IMR-90 (cell line): ENCODE data around the gene ARHGEF7.

Source experiments
- CHD1 ChIP-seq: IDR thresholded peaks from 2 replicates; pipeline ENCODE4 v1.6.1; 2012; ENCODE audit warnings: low read depth, low read length, improper control_type of control experiment
- POLR2A ChIP-seq: IDR thresholded peaks from 2 replicates; pipeline ENCODE4 v1.6.1; 2012; ENCODE audit warnings: mild to moderate bottlenecking, low read depth, low read length
- TF ChIP-seq, protein P1 (sequence below): conservative IDR thresholded peaks from 2 replicates; pipeline ENCODE4 v1.5.1; 2012; ENCODE audit warnings: mild to moderate bottlenecking, low read depth, low read length, improper control_type of control experiment
- TF ChIP-seq, protein P2 (sequence below): fragments of 150-350 bp; IDR thresholded peaks from 2 replicates; pipeline ENCODE4 v1.6.1; 2016; ENCODE audit warnings: low read depth, mild to moderate bottlenecking, low read length, moderate library complexity, borderline replicate concordance

DNA sequence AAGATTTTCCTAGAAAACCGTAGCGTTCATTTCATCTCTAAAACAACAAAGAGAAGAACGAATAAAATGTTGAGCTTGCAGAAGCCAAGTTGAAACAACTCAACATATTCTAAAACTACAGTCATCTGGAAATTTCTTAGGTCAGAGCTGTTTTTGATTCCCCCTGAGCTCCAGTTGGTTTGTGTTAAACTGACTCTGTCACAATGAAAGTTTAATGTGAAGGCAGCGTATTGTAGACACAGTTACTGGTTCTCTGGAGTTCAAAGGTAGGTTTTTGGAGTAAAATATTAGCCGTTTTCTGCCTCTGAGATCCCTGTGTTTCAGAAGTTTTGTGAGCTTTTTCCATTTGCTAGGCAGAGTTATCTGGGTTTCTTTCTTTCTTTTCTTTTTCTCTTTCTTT is 2.2 kb downstream of the ARHGEF7 start:
- TF ChIP-seq, protein P1, sequence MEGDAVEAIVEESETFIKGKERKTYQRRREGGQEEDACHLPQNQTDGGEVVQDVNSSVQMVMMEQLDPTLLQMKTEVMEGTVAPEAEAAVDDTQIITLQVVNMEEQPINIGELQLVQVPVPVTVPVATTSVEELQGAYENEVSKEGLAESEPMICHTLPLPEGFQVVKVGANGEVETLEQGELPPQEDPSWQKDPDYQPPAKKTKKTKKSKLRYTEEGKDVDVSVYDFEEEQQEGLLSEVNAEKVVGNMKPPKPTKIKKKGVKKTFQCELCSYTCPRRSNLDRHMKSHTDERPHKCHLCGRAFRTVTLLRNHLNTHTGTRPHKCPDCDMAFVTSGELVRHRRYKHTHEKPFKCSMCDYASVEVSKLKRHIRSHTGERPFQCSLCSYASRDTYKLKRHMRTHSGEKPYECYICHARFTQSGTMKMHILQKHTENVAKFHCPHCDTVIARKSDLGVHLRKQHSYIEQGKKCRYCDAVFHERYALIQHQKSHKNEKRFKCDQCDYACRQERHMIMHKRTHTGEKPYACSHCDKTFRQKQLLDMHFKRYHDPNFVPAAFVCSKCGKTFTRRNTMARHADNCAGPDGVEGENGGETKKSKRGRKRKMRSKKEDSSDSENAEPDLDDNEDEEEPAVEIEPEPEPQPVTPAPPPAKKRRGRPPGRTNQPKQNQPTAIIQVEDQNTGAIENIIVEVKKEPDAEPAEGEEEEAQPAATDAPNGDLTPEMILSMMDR = no peak
- TF ChIP-seq, protein P2, sequence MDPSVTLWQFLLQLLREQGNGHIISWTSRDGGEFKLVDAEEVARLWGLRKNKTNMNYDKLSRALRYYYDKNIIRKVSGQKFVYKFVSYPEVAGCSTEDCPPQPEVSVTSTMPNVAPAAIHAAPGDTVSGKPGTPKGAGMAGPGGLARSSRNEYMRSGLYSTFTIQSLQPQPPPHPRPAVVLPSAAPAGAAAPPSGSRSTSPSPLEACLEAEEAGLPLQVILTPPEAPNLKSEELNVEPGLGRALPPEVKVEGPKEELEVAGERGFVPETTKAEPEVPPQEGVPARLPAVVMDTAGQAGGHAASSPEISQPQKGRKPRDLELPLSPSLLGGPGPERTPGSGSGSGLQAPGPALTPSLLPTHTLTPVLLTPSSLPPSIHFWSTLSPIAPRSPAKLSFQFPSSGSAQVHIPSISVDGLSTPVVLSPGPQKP = no peak
- TF ChIP-seq CHD1 = no peak
- no peak for TF ChIP-seq POLR2A
